PC-3 (cell line): Measurements from ENCODE around the gene SDK2. TPM values are rescaled to one million over a fixed set of nuclear protein-coding genes. Genes with fewer than 3 reads are reported as not detected.

ENCODE experiments used
- ATAC-seq: fragments of 200-7000 bp; cut with Tn5 transposase; 2 replicates; pipeline ENCODE4 v1.9.1; 2020; ENCODE audit warnings: mild to moderate bottlenecking, moderate library complexity
- BruUV-seq: library from RNA; stranded (reverse); fragments of 400-500 nt; replicated peaks from 2 replicates; lab custom pipeline; 2021; lab: Mats Ljungman, UMichigan
- CTCF ChIA-PET: fragments of 300-600 bp; sonication (Branson Sonifier 250); formaldehyde crosslinking; loops from one replicate; lab custom pipeline; 2022; ENCODE audit warnings: antibody characterized with exemption; lab: Charles Lee
- POLR2A ChIA-PET: fragments of 300-600 bp; sonication (Branson Sonifier 250); formaldehyde crosslinking; loops from one replicate; lab custom pipeline; 2022; ENCODE audit warnings: antibody characterized with exemption; ENCODE audit not compliant: unreplicated experiment; lab: Charles Lee
- DNase-seq: peaks from one replicate; pipeline ENCODE4 v3.0.0-alpha.2; 2015
- H2AFZ ChIP-seq: fragments of 300-600 bp; sonication (generic); 2 replicates; pipeline ENCODE4 v1.6.0; 2016; ENCODE audit warnings: antibody characterized with exemption, low read length
- H3F3A ChIP-seq: fragments of 300-600 bp; sonication (generic); one replicate; pipeline ENCODE4 v1.6.0; 2017; ENCODE audit warnings: antibody characterized with exemption, low read length, control low read depth, mild to moderate bottlenecking; ENCODE audit not compliant: unreplicated experiment
- H3K27ac ChIP-seq: fragments of 300-600 bp; sonication (generic); 2 replicates; pipeline ENCODE4 v1.5.1; 2016; ENCODE audit warnings: mild to moderate bottlenecking, low read length
- H3K27me3 ChIP-seq: fragments of 300-600 bp; sonication (generic); 2 replicates; pipeline ENCODE4 v1.6.1; 2016; ENCODE audit warnings: low read length, mixed read lengths
- H3K36me3 ChIP-seq: fragments of 300-600 bp; sonication (generic); 2 replicates; pipeline ENCODE4 v1.6.1; 2016; ENCODE audit warnings: low read depth, mixed run types, low read length, mixed read lengths
- H3K4me1 ChIP-seq: fragments of 300-600 bp; sonication (generic); 2 replicates; pipeline ENCODE4 v1.5.1; 2016; ENCODE audit warnings: low read length; ENCODE audit not compliant: insufficient read depth
- H3K4me2 ChIP-seq: fragments of 300-600 bp; sonication (generic); 2 replicates; pipeline ENCODE4 v1.6.0; 2016; ENCODE audit warnings: low read length
- H3K4me3 ChIP-seq: fragments of 300-600 bp; sonication (generic); 2 replicates; pipeline ENCODE4 v1.5.1; 2016; ENCODE audit warnings: mild to moderate bottlenecking, low read length, mixed read lengths
- H3K79me2 ChIP-seq: fragments of 300-600 bp; sonication (generic); 2 replicates; pipeline ENCODE4 v1.6.1; 2017; ENCODE audit warnings: low read length, mixed read lengths
- H3K9ac ChIP-seq: fragments of 300-600 bp; sonication (generic); 2 replicates; pipeline ENCODE4 v1.6.0; 2016; ENCODE audit warnings: mild to moderate bottlenecking, low read length
- H3K9me2 ChIP-seq: fragments of 300-600 bp; sonication (generic); replicated peaks from 2 replicates; pipeline ENCODE4 v1.6.1; 2016; ENCODE audit warnings: mixed run types, low read length, mixed read lengths
- H3K9me3 ChIP-seq: fragments of 300-600 bp; sonication (generic); 2 replicates; pipeline ENCODE4 v1.6.1; 2016; ENCODE audit warnings: low read length, mixed read lengths
- H4K20me1 ChIP-seq: fragments of 300-600 bp; sonication (generic); 2 replicates; pipeline ENCODE4 v1.6.1; 2016; ENCODE audit warnings: low read length, mixed read lengths
- EZH2 ChIP-seq: fragments of 300-600 bp; sonication (generic); IDR thresholded peaks from one replicate; pipeline ENCODE4 v1.6.1; 2017; ENCODE audit warnings: antibody characterized with exemption, mild to moderate bottlenecking, low read length; ENCODE audit not compliant: unreplicated experiment
- EZH2phosphoT487 ChIP-seq: fragments of 300-600 bp; sonication (generic); IDR thresholded peaks from 2 replicates; pipeline ENCODE4 v1.6.1; 2018; ENCODE audit warnings: mild to moderate bottlenecking, antibody characterized with exemption, low read length, borderline replicate concordance
- intact Hi-C: fragments of 100-400 bp; cut with micrococcal nuclease; formaldehyde crosslinking; loops from 2 replicates; pipeline ENCODE4 v1.9.0; 2023
- total RNA-seq: library from RNA; depleted of rRNA; stranded (reverse); fragments of >200 nt; gene quantifications from 2 replicates; pipeline ENCODE4 v1.2.3, GENCODE V29; 2014
- TF ChIP-seq, protein P1 (sequence below): fragments of 300-600 bp; sonication (generic); conservative IDR thresholded peaks from 2 replicates; pipeline ENCODE4 v1.5.1; 2017; ENCODE audit warnings: antibody characterized with exemption, low read depth, mild to moderate bottlenecking, low read length

SDK2 gene
- total RNA-seq, 1 experiment from 2014 or later: 0.07 TPM

- Histone ChIP-seq H3K27ac (no peak overlapping the region), H3K9me3 (no peaks in the 10 kb centered on the region), H3K4me3 (no peak overlapping the region), H3K79me2 (no peaks in the 10 kb centered on the region), H4K20me1 (no peaks in the 10 kb centered on the region), H2AFZ (no peak overlapping the region), H3K9me2 (no peaks in the 10 kb centered on the region), H3K4me2 (no peak overlapping the region), H3F3A (no peaks in the 10 kb centered on the region), H3K27me3 (peaks cover 58% of the 10 kb centered on the region), H3K36me3 (no peaks in the 10 kb centered on the region), H3K4me1 (no peaks in the 10 kb centered on the region), H3K9ac (no peak overlapping the region)
- DNase-seq (no peak), ATAC-seq (no peak)
- ChIA-PET POLR2A (no interaction called here), CTCF (no interaction called here)
- BruUV-seq: no TSS peak
- intact Hi-C loops: no loop called here
- TF ChIP-seq, protein P1, sequence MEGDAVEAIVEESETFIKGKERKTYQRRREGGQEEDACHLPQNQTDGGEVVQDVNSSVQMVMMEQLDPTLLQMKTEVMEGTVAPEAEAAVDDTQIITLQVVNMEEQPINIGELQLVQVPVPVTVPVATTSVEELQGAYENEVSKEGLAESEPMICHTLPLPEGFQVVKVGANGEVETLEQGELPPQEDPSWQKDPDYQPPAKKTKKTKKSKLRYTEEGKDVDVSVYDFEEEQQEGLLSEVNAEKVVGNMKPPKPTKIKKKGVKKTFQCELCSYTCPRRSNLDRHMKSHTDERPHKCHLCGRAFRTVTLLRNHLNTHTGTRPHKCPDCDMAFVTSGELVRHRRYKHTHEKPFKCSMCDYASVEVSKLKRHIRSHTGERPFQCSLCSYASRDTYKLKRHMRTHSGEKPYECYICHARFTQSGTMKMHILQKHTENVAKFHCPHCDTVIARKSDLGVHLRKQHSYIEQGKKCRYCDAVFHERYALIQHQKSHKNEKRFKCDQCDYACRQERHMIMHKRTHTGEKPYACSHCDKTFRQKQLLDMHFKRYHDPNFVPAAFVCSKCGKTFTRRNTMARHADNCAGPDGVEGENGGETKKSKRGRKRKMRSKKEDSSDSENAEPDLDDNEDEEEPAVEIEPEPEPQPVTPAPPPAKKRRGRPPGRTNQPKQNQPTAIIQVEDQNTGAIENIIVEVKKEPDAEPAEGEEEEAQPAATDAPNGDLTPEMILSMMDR: no peak
- TF ChIP-seq EZH2phosphoT487: no peak
- TF ChIP-seq EZH2: no peak
Measured at GRCh38 chr17:73610331-73610911, 33.8 kb downstream of the SDK2 start.

DNA sequence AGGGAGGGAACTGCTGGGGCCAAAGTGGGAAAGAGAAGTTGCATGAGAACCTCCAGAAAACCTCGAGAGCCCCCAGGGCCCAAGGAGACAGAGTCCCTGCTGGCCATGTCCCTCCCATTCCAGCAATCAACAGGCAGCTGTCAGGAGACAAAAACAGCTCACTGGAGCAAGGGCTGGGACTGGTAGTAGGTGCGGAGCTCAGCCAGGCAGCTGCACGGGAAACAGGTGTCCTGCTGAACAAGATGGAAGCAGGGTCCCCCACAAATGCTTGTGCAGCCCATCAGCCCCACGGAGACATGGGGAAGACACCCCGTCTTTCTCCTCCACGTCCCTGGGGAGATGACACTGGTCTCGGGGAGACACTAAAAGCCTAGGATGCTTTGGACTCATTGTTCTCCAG, 34.5 kb downstream of the SDK2 start:
- H3K27ac ChIP-seq: no peak overlapping the region
- H3K9ac ChIP-seq: no peak overlapping the region
- H3K36me3 ChIP-seq: no peaks in the 10 kb centered on the region
- intact Hi-C loops: no loop called here
- ATAC-seq (no peak), DNase-seq (no peak)
- H3K27me3 ChIP-seq: peaks cover 58% of the 10 kb centered on the region
- TF ChIP-seq, protein P1: no peak
- TF ChIP-seq EZH2phosphoT487: no peak
- no peak for TF ChIP-seq EZH2
- H3K4me1 ChIP-seq: no peaks in the 10 kb centered on the region
- H3K4me3 ChIP-seq: no peak overlapping the region
- H2AFZ ChIP-seq: no peak overlapping the region
- no peaks in the 10 kb centered on the region for H3K79me2 ChIP-seq
- CTCF ChIA-PET: no interaction called here
- H3F3A ChIP-seq: no peaks in the 10 kb centered on the region
- no peaks in the 10 kb centered on the region for H3K9me2 ChIP-seq
- no peak overlapping the region for H3K4me2 ChIP-seq
- no peaks in the 10 kb centered on the region for H4K20me1 ChIP-seq
- no TSS peak for BruUV-seq
- no peaks in the 10 kb centered on the region for H3K9me3 ChIP-seq
- POLR2A ChIA-PET: no interaction called here

GRCh38 chr17:73609060-73609459, 35.2 kb downstream of the SDK2 start:
- TF ChIP-seq EZH2phosphoT487 (no peak), EZH2 (no peak)
- TF ChIP-seq, protein P1: no peak
- CTCF ChIA-PET: no interaction called here
- no TSS peak for BruUV-seq

More at GRCh38 chr17:73609060-73609459, 35.2 kb downstream of the SDK2 start:
- Histone ChIP-seq H2AFZ (no peak overlapping the region), H3K4me3 (no peak overlapping the region), H3K27me3 (peaks cover 62% of the 10 kb centered on the region), H4K20me1 (no peaks in the 10 kb centered on the region), H3K79me2 (no peaks in the 10 kb centered on the region), H3K9me3 (no peaks in the 10 kb centered on the region), H3K4me2 (no peak overlapping the region), H3K27ac (no peak overlapping the region), H3K9ac (no peak overlapping the region), H3K36me3 (no peaks in the 10 kb centered on the region), H3F3A (no peaks in the 10 kb centered on the region), H3K9me2 (no peaks in the 10 kb centered on the region), H3K4me1 (no peaks in the 10 kb centered on the region)
- intact Hi-C loops: no loop called here
- POLR2A ChIA-PET: no interaction called here
- DNase-seq (no peak), ATAC-seq (no peak)
